ENCODE results near the gene INSM1.

The INSM1 gene

GRCh38 chr20:20364593-20365479 is 3.1 kb upstream of the INSM1 start:
- no peak for TF ChIP-seq CTCF (IDR thresholded peaks at IDR 0.05; ENCODE audit: low read depth, low read length)
- in situ Hi-C loops (cut with HindIII; ENCODE audit: low sequenced_read_pairs), result no loop called here
- DNase-seq (ENCODE audit: low read depth, low spot score), result no peak
- H3K4me3 ChIP-seq (ENCODE audit: low read depth, low read length), result no peak overlapping the region

- no peak for DNase-seq (ENCODE audit: low read depth, low spot score)
- in situ Hi-C loops (cut with HindIII; ENCODE audit: low sequenced_read_pairs), result no loop called here
- H3K4me3 ChIP-seq (ENCODE audit: low read depth, low read length), result no peak overlapping the region
- no peak for TF ChIP-seq CTCF (IDR thresholded peaks at IDR 0.05; ENCODE audit: low read depth, low read length)
Observed at GRCh38 chr20:20365480-20366161, 2.3 kb upstream of the INSM1 start.

GRCh38 chr20:20366551-20366875 is 1.4 kb upstream of the INSM1 start:
- TF ChIP-seq CTCF (IDR thresholded peaks at IDR 0.05; ENCODE audit: low read depth, low read length), result no peak
- H3K4me3 ChIP-seq (ENCODE audit: low read depth, low read length), result no peak overlapping the region
- in situ Hi-C loops (cut with HindIII; ENCODE audit: low sequenced_read_pairs), result no loop called here
- DNase-seq (ENCODE audit: low read depth, low spot score), result no peak

- no peak for DNase-seq (ENCODE audit: low read depth, low spot score)
- no peak overlapping the region for H3K4me3 ChIP-seq (ENCODE audit: low read depth, low read length)
- in situ Hi-C loops (cut with HindIII; ENCODE audit: low sequenced_read_pairs), result no loop called here
- no peak for TF ChIP-seq CTCF (IDR thresholded peaks at IDR 0.05; ENCODE audit: low read depth, low read length)
Observed at GRCh38 chr20:20366876-20367574, 879 bp upstream of the INSM1 start.

- in situ Hi-C loops (cut with HindIII; ENCODE audit: low sequenced_read_pairs), result no loop called here
- TF ChIP-seq CTCF (IDR thresholded peaks at IDR 0.05; ENCODE audit: low read depth, low read length), result no peak
- DNase-seq (ENCODE audit: low read depth, low spot score), result no peak
- H3K4me3 ChIP-seq (ENCODE audit: low read depth, low read length), result no peak overlapping the region
Observed at GRCh38 chr20:20368418-20369249, 730 bp downstream of the INSM1 start.

Data from astrocyte of the spinal cord (primary cell).